Thyroid gland (tissue), 4 donors: ENCODE results near the gene GLIPR1. TPM values are rescaled to one million over a fixed set of nuclear protein-coding genes. Genes with fewer than 3 reads are reported as not detected.
"Not testable (repeated sequence)": the region's sequence is repeated elsewhere in the genome, so short reads cannot be mapped to it uniquely, and the experiment has no call there.

Source experiments
- DNase-seq, 2 donors: peaks; one replicate each; pipeline ENCODE4 v3.0.0-alpha.2; 2019
- H3K27ac ChIP-seq, 3 donors: fragments of 200-600 bp; sonication (generic); 1 replicate in 2 of 3; 2 replicates in 1 of 3; pipeline ENCODE4 v1.5.1; 2016 to 2019; ENCODE audit warnings: mild to moderate bottlenecking in 1 of 3, moderate library complexity in 1 of 3
- H3K27me3 ChIP-seq: fragments of 200-600 bp; sonication (generic); one replicate; pipeline ENCODE4 v1.5.1; 2019
- H3K36me3 ChIP-seq, 2 donors: fragments of 200-600 bp; sonication (generic); one replicate each; pipeline ENCODE4 v1.5.1; 2016 to 2019
- H3K4me1 ChIP-seq, 2 donors: fragments of 200-600 bp; sonication (generic); one replicate each; pipeline ENCODE4 v1.5.1; 2017 to 2019
- H3K4me3 ChIP-seq, 3 donors: fragments of 200-600 bp; sonication (generic); replicated peaks in 1 of 3; 1 replicate in 2 of 3; 2 replicates in 1 of 3; pipeline ENCODE4 v1.5.1; 2016; ENCODE audit warnings: mild to moderate bottlenecking in 1 of 3
- H3K9me3 ChIP-seq: fragments of 200-600 bp; sonication (generic); one replicate; pipeline ENCODE4 v1.5.1; 2017
- POLR2A ChIP-seq, 2 donors: fragments of 450-650 bp; IDR thresholded peaks; one replicate each; pipeline ENCODE4 v1.6.1; 2017; ENCODE audit warnings: antibody characterized with exemption in 2 of 2, mild to moderate bottlenecking in 2 of 2, moderate library complexity in 1 of 2
- WGBS, 2 donors: methylation state at CpG; one replicate each; pipeline ENCODE4 v1.1.5; 2017; 5-methylcytosine and 5-hydroxymethylcytosine counted together
- intact Hi-C: fragments of 100-400 bp; cut with DNase I; formaldehyde crosslinking; loops from one replicate; pipeline ENCODE4 v1.15.1; 2023
- total RNA-seq, 4 donors: library from RNA; depleted of rRNA; stranded (reverse); fragments of >200 nt; gene quantifications; one replicate each; pipeline ENCODE4 v1.2.3, GENCODE V29; 2016
- TF ChIP-seq, protein P1 (sequence below), 6 experiments: fragments of 200-600 bp in 3 of 6; fragments of 450-650 bp in 3 of 6; sonication (generic) in 3 of 6; IDR thresholded peaks; one replicate each; pipeline ENCODE4 v1.5.1; 2016 to 2019; ENCODE audit warnings: antibody characterized with exemption in 6 of 6, mild to moderate bottlenecking in 2 of 6, inconsistent platforms in 1 of 6, moderate library complexity in 1 of 6

Gene GLIPR1
- total RNA-seq, 4 donors from 2014 or later = 5.5 to 15.7 (median 11.3) TPM

DNA sequence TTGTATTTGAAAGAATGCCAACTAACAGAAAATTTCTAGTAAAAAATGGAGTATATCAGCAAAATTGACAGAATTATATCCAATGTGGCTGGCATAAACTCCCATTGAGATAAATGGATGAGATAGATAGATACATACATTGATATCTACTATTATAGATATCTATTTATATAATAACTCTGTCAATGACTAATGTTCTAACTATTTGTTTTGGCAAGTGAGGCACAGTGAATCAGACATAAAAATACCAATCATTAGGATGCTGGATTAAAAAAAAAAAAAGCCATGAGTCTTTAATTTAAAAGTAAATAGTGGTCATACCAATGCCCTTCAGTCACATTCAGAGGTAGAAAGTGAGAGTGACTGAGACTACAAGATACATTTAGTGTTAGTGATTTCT, 33.7 kb upstream of the GLIPR1 start:
- Histone ChIP-seq H3K9me3 (no peaks in the 10 kb centered on the region), H3K27me3 (no peaks in the 10 kb centered on the region), H3K4me3 (no peak overlapping the region), H3K27ac (no peak overlapping the region), H3K36me3 (no peaks in the 10 kb centered on the region), H3K4me1 (no peaks in the 10 kb centered on the region)
- DNase-seq = no peak
- intact Hi-C loops = no loop called here
- TF ChIP-seq, protein P1, sequence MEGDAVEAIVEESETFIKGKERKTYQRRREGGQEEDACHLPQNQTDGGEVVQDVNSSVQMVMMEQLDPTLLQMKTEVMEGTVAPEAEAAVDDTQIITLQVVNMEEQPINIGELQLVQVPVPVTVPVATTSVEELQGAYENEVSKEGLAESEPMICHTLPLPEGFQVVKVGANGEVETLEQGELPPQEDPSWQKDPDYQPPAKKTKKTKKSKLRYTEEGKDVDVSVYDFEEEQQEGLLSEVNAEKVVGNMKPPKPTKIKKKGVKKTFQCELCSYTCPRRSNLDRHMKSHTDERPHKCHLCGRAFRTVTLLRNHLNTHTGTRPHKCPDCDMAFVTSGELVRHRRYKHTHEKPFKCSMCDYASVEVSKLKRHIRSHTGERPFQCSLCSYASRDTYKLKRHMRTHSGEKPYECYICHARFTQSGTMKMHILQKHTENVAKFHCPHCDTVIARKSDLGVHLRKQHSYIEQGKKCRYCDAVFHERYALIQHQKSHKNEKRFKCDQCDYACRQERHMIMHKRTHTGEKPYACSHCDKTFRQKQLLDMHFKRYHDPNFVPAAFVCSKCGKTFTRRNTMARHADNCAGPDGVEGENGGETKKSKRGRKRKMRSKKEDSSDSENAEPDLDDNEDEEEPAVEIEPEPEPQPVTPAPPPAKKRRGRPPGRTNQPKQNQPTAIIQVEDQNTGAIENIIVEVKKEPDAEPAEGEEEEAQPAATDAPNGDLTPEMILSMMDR (IDR thresholded peaks at IDR 0.05) = no peak
- no peak for TF ChIP-seq POLR2A (IDR thresholded peaks at IDR 0.05)

GRCh38 chr12:75447691-75448393, 32.7 kb upstream of the GLIPR1 start:
- no peak for TF ChIP-seq POLR2A (IDR thresholded peaks at IDR 0.05)
- TF ChIP-seq, protein P1 (IDR thresholded peaks at IDR 0.05) = no peak
- H3K36me3 ChIP-seq = no peaks in the 10 kb centered on the region
- DNase-seq = no peak
- H3K9me3 ChIP-seq = no peaks in the 10 kb centered on the region
- H3K4me3 ChIP-seq = no peak overlapping the region
- H3K27me3 ChIP-seq = no peaks in the 10 kb centered on the region
- 76 to 79% methylated on average over 4 of the region's 4 CpGs for WGBS, 2 donors
- no peak overlapping the region for H3K27ac ChIP-seq
- intact Hi-C loops = no loop called here
- H3K4me1 ChIP-seq = no peaks in the 10 kb centered on the region

GRCh38 chr12:75452675-75453330, 27.8 kb upstream of the GLIPR1 start:
- H3K4me1 ChIP-seq = no peaks in the 10 kb centered on the region
- no peak overlapping the region for H3K27ac ChIP-seq
- no peaks in the 10 kb centered on the region for H3K36me3 ChIP-seq
- TF ChIP-seq, protein P1 (IDR thresholded peaks at IDR 0.05) = no peak
- TF ChIP-seq POLR2A (IDR thresholded peaks at IDR 0.05) = no peak
- WGBS, 2 donors = 77 to 88% methylated on average over 3 of the region's 3 CpGs
- intact Hi-C loops = no loop called here
- H3K27me3 ChIP-seq = no peaks in the 10 kb centered on the region
- no peaks in the 10 kb centered on the region for H3K9me3 ChIP-seq
- H3K4me3 ChIP-seq = no peak overlapping the region
- no peak for DNase-seq

DNA sequence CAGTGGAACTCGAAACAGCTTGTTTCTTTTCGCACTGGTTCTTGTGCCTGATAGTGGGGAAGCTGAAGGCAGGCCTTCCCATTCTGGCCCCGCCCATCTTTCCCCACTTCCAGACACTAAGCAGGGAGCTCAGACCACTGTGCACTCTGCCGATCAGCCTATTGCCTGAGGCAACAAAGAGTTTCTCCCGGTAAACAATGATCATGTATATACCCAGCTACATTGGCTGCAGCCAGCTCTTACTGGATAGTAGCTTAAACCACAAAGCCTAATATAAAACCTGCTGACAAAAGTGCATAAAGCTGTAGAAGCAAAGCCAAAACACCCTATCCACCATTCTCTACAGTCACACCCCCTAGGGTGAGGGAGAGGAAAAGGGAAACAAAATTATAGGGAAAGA, 24.7 kb upstream of the GLIPR1 start:
- WGBS, 2 donors = 73 to 81% methylated on average over 5 of the region's 5 CpGs
- Histone ChIP-seq H3K36me3 (no peaks in the 10 kb centered on the region), H3K27me3 (no peaks in the 10 kb centered on the region), H3K27ac (no peak overlapping the region), H3K4me3 (no peak overlapping the region), H3K4me1 (no peaks in the 10 kb centered on the region), H3K9me3 (no peaks in the 10 kb centered on the region)
- DNase-seq = no peak
- TF ChIP-seq, protein P1 (IDR thresholded peaks at IDR 0.05) = no peak
- TF ChIP-seq POLR2A (IDR thresholded peaks at IDR 0.05) = no peak
- intact Hi-C loops = no loop called here

DNA sequence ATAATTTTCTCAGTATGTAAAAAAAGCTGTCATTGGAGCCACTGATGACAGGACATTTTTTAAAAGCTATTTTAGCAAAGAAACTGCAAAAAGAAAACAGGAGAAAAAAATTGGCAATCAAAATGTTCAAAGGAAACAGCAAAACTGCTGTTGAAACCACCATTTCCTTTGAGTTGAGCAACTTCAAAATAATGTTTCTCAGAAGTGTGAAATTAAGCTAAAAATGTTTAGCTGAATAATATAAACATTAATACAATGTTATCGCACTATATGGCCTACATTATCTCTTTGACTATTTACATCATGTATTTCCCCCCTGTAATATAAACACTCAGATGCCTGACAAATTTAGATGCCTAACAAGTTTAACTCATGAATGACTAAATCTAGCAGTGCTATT, 23.4 kb upstream of the GLIPR1 start:
- TF ChIP-seq, protein P1 (IDR thresholded peaks at IDR 0.05) = no peak
- TF ChIP-seq POLR2A (IDR thresholded peaks at IDR 0.05) = no peak
- no peaks in the 10 kb centered on the region for H3K9me3 ChIP-seq
- H3K36me3 ChIP-seq = no peaks in the 10 kb centered on the region
- H3K4me3 ChIP-seq = no peak overlapping the region
- no peaks in the 10 kb centered on the region for H3K27me3 ChIP-seq
- no peaks in the 10 kb centered on the region for H3K4me1 ChIP-seq
- no peak for DNase-seq
- intact Hi-C loops = no loop called here
- 79 to 83% methylated on average over 1 of the region's 1 CpG for WGBS, 2 donors
- H3K27ac ChIP-seq = no peak overlapping the region

GRCh38 chr12:75457866-75458265, 22.7 kb upstream of the GLIPR1 start:
- H3K9me3 ChIP-seq, H3K4me1 ChIP-seq, H3K36me3 ChIP-seq, H3K27me3 ChIP-seq, DNase-seq, H3K4me3 ChIP-seq, H3K27ac ChIP-seq, intact Hi-C loops: not testable (repeated sequence)
- WGBS, 2 donors = 78 to 86% methylated on average over 9 of the region's 9 CpGs
